K562 treated with DMSO at 1 percent for 4 hours (cell line): ENCODE results near the gene CACNA2D2. TPM values are rescaled to one million over a fixed set of nuclear protein-coding genes. Genes with fewer than 3 reads are reported as not detected.

ENCODE experiments used
- total RNA-seq: library from RNA; unstranded; fragments of 300-600 nt; gene quantifications from 2 replicates; pipeline ENCODE4 v1.2.3, GENCODE V29; 2022; ENCODE audit not compliant: insufficient read depth

CACNA2D2 gene
- total RNA-seq = 0.35 TPM in 1 of 2 replicates, not detected in the other

DNA sequence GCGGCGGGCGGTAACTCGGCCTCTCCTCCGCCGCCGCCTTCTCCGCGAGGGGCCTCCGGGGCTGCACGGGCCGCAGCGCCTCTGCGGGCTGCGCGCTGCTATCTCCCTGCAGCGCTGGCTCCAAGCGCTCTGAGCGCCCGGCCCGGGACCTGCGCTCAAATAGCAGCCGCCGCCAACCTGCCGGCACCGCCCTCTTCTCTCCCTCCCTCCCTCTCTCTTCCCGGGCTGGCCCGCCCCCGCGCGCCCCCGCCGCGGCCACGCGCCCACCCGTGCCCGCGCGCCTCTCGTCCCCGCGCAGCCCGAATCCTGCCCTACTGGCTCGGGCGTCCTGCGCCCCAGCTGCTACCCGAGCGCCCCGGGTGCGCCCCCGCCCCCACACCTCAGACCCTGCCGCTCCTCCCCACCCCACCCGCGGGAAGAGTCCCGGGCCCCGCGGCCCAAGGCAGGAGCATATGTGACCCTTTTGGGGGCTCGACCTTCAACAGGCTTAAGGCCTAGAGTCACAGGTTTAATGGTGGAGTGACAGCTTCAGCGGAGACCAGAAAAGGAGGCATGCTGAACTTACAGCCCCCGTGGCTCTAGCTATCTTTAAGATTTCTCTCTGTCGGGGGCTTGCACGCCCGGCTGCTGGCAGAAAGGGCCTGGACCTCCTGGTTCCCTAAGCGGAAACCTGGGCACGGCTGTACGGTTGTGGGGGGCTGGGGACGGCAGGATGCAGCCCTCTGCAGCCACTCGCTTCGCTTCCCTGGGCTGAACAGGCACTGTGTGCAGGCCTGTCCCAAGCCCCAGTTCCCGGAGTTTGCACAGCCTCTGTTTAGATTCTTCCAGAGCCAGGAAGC is at the start of gene CACNA2D2:
TSS of gene CACNA2D2 (minus strand) at position 131 of the 839 bp plus-strand sequence. CDS start 211 bp downstream, outside the sequence.

DNA sequence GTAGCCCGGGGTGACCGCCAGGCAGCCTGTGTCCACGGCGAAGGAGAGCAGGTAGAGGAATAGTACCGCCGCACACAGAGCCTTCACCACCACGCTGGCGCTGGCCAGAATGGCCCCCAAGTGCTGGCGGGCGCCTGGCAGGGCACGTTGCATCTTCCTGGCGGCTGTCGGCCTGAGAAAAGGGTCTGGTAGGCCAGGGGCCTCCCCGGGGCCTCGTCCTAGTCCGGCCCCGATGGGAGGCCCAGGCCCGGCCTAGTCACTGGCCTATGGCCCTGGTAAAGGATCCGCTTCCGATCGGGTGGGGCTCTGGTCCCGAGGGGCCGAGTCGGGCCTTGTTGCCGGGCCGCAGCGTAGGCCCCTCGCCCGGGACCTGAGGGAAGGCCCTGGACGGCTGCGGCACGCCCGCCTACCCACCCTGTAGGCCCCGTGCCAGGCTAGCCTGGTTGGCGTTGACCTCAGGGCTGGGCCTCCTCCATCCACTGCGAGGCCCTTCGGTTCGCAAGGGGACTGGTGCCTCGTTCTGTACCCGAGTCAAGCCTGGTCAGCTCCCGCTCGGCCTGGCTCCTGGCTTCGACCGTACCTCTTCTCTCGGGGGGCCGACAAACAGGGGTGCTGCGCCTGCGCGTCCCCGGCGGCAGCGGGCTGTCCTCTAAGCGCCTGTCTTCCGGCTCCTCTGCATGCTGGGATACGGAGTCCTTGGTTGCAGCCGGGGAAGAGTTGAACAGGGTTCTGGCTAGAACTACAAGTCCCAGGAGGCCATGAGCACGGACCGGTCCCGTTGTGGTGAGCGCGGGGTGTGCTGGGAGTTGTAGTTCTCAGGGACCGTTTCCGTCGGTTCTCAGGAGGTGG is 144.3 kb downstream of the CACNA2D2 start, which contains the start of gene TMEM115:
TSS of gene TMEM115 (minus strand) at position 611 of the 849 bp plus-strand sequence. CDS start at position 153, 458 bp downstream.

DNA sequence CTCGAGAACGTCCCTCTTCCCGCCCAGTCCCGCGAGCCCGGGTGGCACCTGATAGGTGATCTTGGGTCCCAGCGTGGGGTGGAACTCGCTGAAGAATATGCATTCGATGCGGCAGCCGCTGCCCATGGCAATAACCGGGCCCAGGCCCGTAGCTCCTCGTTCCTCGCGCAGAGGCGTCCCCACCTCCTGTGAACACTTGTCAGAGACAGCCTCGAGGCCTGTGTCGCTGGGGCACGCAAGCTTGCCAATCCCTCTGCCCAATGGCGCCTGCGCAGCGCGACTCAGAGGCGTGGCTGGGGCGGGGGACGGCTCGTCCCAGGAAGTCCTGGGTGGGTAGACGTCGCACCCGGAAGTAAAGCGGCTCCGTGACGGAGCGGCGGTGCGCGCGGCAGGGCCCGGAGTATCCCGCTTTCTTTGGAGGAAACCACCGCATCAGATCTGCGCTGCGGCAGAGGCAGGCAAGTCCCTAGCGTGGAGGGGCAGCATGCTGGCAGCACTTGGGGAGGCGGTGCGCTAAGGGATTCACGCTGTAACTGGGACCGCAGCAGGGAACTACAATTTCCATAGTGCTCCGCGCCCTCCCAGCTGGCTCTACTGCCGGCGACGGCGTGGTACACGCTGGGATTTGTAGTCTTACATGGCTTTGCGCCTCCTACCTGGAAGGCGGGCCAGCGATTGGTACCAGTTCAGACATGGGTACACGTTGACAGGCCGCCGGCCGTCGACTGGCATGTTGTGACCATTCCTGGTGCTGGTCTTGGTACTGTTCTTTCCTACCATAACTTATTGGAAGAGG is 152.7 kb downstream of the CACNA2D2 start, which contains the start of the genes CYB561D2 and NPRL2:
TSS of gene CYB561D2 (plus strand) at position 336 of the 796 bp plus-strand sequence. CDS start 572 bp downstream, outside the sequence.
TSS of gene NPRL2 (minus strand) at position 249 of the 796 bp plus-strand sequence. CDS start at position 126, 123 bp downstream.

DNA sequence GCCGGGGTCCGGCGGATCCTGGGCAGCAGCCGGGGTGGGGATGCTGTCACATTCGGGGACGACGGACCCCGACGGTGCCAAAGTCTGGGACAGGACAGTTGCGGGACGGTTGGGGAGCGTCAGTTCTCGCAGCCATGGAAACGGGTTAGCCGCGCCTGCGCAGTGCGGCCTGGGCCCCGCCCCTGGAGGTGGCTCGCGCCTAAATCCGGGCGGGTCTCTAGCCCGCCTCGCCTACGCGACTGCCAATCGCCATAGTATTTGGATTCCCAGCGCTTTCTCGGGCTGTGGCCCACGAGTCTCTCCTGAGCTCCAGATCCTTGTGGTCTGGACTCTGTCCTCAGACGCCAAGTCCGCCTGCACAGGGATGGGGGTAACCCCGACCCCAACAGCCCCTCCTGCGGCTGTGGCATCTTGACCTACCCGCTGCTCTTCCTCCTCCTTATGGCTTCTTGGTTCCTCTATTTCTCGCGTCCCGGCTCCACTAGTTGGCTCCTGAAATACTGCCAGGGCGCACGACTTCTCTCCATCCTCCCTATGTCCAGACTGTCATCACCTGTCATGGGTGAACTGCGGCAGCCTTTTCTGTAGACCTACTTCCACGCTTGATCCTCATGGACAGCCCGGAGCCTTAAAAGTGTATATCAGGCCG is 157.7 kb downstream of the CACNA2D2 start, which contains the start of gene ZMYND10:
TSS of gene ZMYND10 (minus strand) at position 147 of the 649 bp plus-strand sequence. CDS start 153 bp downstream, outside the sequence.

DNA sequence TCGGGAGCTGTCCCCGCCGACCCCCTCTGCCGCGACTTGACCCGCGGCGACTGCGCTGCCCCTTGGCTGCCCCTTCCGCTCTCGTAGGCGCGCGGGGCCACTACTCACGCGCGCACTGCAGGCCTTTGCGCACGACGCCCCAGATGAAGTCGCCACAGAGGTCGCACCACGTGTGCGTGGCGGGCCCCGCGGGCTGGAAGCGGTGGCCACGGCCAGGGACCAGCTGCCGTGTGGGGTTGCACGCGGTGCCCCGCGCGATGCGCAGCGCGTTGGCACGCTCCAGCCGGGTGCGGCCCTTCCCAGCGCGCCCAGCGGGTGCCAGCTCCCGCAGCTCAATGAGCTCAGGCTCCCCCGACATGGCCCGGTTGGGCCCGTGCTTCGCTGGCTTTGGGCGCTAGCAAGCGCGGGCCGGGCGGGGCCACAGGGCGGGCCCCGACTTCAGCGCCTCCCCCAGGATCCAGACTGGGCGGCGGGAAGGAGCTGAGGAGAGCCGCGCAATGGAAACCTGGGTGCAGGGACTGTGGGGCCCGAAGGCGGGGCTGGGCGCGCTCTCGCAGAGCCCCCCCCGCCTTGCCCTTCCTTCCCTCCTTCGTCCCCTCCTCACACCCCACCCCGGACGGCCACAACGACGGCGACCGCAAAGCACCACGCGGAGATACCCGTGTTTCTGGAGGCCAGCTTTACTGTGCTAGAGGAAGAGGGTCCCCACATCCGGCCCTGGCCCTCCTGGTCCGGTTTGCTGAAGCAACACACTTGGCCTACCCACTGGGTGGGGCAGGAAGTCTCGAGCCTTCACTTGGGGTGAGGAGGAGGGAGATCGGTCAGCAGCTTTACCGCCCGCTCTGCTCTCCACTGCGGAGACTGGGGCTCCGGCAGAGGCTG is 162.7 kb downstream of the CACNA2D2 start, which contains the start of gene RASSF1:
TSS of gene RASSF1 (minus strand) at position 389 of the 882 bp plus-strand sequence. CDS start at position 358, 31 bp downstream.

DNA sequence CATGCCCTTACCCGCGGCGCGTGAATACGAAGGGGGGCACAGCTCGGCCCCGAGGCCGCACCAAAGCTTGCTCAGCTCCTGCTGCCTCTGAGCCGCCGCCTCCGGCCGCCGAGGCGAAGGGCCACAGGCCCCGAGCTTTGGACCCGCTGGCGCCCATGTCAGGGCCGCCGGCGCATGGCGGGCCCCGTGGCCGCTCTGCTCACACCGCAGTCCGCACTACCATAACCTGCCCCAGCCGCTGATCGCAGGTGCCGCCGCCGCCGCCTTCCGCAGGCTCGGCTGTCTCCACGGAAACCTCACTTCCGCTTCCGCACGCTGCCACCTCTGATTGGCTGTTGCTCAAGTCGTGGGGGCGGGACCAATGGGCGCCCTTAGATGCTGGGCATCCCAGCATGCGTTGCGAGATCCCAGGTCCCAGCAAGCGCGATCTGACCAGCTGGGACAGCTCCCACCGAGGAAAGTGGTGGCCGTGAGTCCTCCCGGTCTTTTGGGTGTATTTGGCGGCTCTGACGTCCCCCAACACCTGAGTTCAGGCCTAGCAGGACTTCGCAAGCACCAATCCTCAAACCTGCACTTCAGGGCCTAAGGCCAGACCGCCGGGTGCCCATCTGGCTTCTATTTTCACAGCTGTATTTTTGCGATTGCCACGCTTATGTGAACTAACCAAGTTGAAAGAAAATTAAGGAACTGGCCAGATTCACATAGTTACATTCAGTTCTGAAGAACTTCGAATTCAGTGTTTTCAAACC is 175.3 kb downstream of the CACNA2D2 start, which contains the start of gene TUSC2:
TSS of gene TUSC2 (minus strand) at position 281 of the 749 bp plus-strand sequence. CDS start at position 157, 124 bp downstream.

DNA sequence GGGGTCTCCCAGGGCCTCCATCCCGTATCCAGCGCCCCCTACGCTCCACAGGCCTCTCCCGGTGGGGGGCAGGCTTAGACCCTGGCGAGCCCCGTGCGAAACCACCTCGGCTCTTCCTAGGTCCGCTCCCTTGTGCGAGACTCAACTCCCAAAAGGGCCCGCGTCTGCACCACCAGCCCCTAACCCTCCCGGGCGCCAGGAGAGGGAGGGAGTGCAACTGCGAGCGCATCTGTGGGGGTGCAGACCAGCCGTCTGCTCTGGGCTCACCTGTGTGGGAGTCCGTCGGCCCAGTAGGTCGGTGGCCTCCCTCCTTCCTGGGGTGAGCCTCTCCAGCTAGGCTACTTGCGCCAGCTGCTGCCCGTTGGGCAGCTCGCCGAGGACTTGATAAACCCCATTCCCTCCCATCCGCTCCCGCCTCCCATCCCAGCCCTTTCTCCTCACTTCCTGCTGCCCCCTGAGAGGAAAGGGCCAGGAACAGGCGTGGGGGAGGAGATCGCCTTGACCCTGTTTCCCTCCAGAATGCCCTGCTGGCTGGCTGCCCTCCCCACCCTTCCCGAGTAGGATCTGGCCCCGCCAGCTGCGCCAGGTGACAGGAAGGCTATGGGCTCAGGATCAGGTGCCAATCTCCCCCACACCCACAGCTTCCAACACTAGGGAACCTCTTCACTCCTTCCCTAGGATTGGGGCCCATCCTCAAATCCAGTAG is 180.9 kb downstream of the CACNA2D2 start, which contains the start of gene HYAL2:
TSS of gene HYAL2 (minus strand) at position 360 of the 706 bp plus-strand sequence. CDS start 2,256 bp downstream, outside the sequence.

Other genes with a start within 250 kb of the CACNA2D2 start
- 2.9 and 3.8 TPM in 2 replicates for gene SEMA3B, start 234.5 kb downstream of the CACNA2D2 start, total RNA-seq
- gene LSMEM2, start 224.5 kb downstream of the CACNA2D2 start, total RNA-seq = 0.47 TPM in 1 of 2 replicates, not detected in the other
- 36.1 and 41.2 TPM in 2 replicates for gene IFRD2, start 211.2 kb downstream of the CACNA2D2 start, total RNA-seq
- gene HYAL3, start 204.2 kb downstream of the CACNA2D2 start, total RNA-seq = 11.0 and 12.0 TPM in 2 replicates
- gene NAA80, start 204.2 kb downstream of the CACNA2D2 start, total RNA-seq = 9.2 and 10.6 TPM in 2 replicates
- gene HYAL1, start 200.1 kb downstream of the CACNA2D2 start, total RNA-seq = 3.6 and 4.9 TPM in 2 replicates
- gene HYAL2, start 180.9 kb downstream of the CACNA2D2 start, total RNA-seq = 7.4 and 12.3 TPM in 2 replicates
- gene TUSC2, start 175.4 kb downstream of the CACNA2D2 start, total RNA-seq = 29.7 and 46.9 TPM in 2 replicates
- 75.6 and 80.3 TPM in 2 replicates for gene RASSF1, start 162.8 kb downstream of the CACNA2D2 start, total RNA-seq
- gene ZMYND10, start 157.9 kb downstream of the CACNA2D2 start, total RNA-seq = 1.7 and 2.7 TPM in 2 replicates
- 28.9 and 35.2 TPM in 2 replicates for gene NPRL2, start 152.9 kb downstream of the CACNA2D2 start, total RNA-seq
- 9.7 and 11.7 TPM in 2 replicates for gene CYB561D2, start 152.8 kb downstream of the CACNA2D2 start, total RNA-seq
- 26.6 and 33.3 TPM in 2 replicates for gene TMEM115, start 144.1 kb downstream of the CACNA2D2 start, total RNA-seq
- gene C3orf18, start 64.1 kb upstream of the CACNA2D2 start, total RNA-seq = 2.2 and 7.2 TPM in 2 replicates
- 8.9 and 10.4 TPM in 2 replicates for gene HEMK1, start 65.9 kb upstream of the CACNA2D2 start, total RNA-seq
- 81.2 and 84.1 TPM in 2 replicates for gene CISH, start 108.1 kb upstream of the CACNA2D2 start, total RNA-seq
- gene MAPKAPK3, start 113.5 kb upstream of the CACNA2D2 start, total RNA-seq = 43.7 and 44.8 TPM in 2 replicates
- gene DOCK3, start 171.3 kb upstream of the CACNA2D2 start, total RNA-seq = 0.06 TPM in 1 of 2 replicates, not detected in the other